Measurements from ENCODE around the gene MMAB. TPM values are rescaled to one million over a fixed set of nuclear protein-coding genes. Genes with fewer than 3 reads are reported as not detected.

The MMAB gene
- total RNA-seq, 1 donor from 2014 or later, result 43.5 TPM

GRCh38 chr12:109617491-109617890, 44.2 kb upstream of the MMAB start:
- no peak for DNase-seq (ENCODE audit: low spot score in 2 of 2)
- Histone ChIP-seq H3K27me3 (no peaks in the 10 kb centered on the region), H3K9me3 (no peaks in the 10 kb centered on the region), H3K4me3 (no peak overlapping the region), H3K36me3 (no peaks in the 10 kb centered on the region), H3K27ac (no peak overlapping the region), H3K4me1 (no peaks in the 10 kb centered on the region)
- intact Hi-C loops (cut with DNase I), result no loop called here
- no peak for TF ChIP-seq CTCF (IDR thresholded peaks at IDR 0.05)

- H3K4me1 ChIP-seq, result no peaks in the 10 kb centered on the region
- H3K27me3 ChIP-seq, result no peaks in the 10 kb centered on the region
Measured at GRCh38 chr12:109615556-109616229, 42.4 kb upstream of the MMAB start.

GRCh38 chr12:109613649-109614455, 40.5 kb upstream of the MMAB start:
- intact Hi-C loops (cut with DNase I), result no loop called here
- no peak overlapping the region for H3K4me3 ChIP-seq
- DNase-seq (ENCODE audit: low spot score in 2 of 2), result no peak
- H3K4me1 ChIP-seq, result no peaks in the 10 kb centered on the region
- H3K9me3 ChIP-seq, result no peaks in the 10 kb centered on the region
- H3K27ac ChIP-seq, result no peak overlapping the region
- no peaks in the 10 kb centered on the region for H3K27me3 ChIP-seq
- H3K36me3 ChIP-seq, result no peaks in the 10 kb centered on the region
- no peak for TF ChIP-seq CTCF (IDR thresholded peaks at IDR 0.05)

More at GRCh38 chr12:109615556-109616229, 42.4 kb upstream of the MMAB start:
- H3K4me3 ChIP-seq, result no peak overlapping the region
- DNase-seq (ENCODE audit: low spot score in 2 of 2), result no peak
- intact Hi-C loops (cut with DNase I), result no loop called here
- H3K27ac ChIP-seq, result no peak overlapping the region
- no peaks in the 10 kb centered on the region for H3K9me3 ChIP-seq
- no peak for TF ChIP-seq CTCF (IDR thresholded peaks at IDR 0.05)
- no peaks in the 10 kb centered on the region for H3K36me3 ChIP-seq

GRCh38 chr12:109612975-109613502, 39.7 kb upstream of the MMAB start:
- H3K27me3 ChIP-seq, result no peaks in the 10 kb centered on the region
- H3K36me3 ChIP-seq, result no peaks in the 10 kb centered on the region
- no peaks in the 10 kb centered on the region for H3K4me1 ChIP-seq
- TF ChIP-seq CTCF (IDR thresholded peaks at IDR 0.05), result no peak
- intact Hi-C loops (cut with DNase I), result no loop called here
- H3K9me3 ChIP-seq, result no peaks in the 10 kb centered on the region
- no peak overlapping the region for H3K27ac ChIP-seq
- H3K4me3 ChIP-seq, result no peak overlapping the region
- DNase-seq (ENCODE audit: low spot score in 2 of 2), result no peak

GRCh38 chr12:109612003-109612402, 38.7 kb upstream of the MMAB start:
- H3K36me3 ChIP-seq, result no peaks in the 10 kb centered on the region
- no peak overlapping the region for H3K4me3 ChIP-seq
- intact Hi-C loops (cut with DNase I), result no loop called here
- no peak for DNase-seq (ENCODE audit: low spot score in 2 of 2)
- no peaks in the 10 kb centered on the region for H3K9me3 ChIP-seq
- TF ChIP-seq CTCF (IDR thresholded peaks at IDR 0.05), result no peak
- H3K4me1 ChIP-seq, result no peaks in the 10 kb centered on the region
- no peaks in the 10 kb centered on the region for H3K27me3 ChIP-seq
- no peak overlapping the region for H3K27ac ChIP-seq

Measured in ascending aorta (tissue), 2 donors.